GM19023 (cell line): Measurements from ENCODE around the gene APOL2.
"Not testable (repeated sequence)": the region's sequence is repeated elsewhere in the genome, so short reads cannot be mapped to it uniquely, and the experiment has no call there.

Experiments
- ATAC-seq: cut with Tn5 transposase; IDR thresholded peaks from one replicate; pipeline ENCODE4 v1.9.1; 2021; ENCODE audit warnings: mild to moderate bottlenecking, moderate library complexity; ENCODE audit not compliant: unreplicated experiment

APOL2 gene

GRCh38 chr22:36239401-36240171 lies at the start of gene APOL2:
APOL2 (minus strand) TSS chr22:36239527; CDS start chr22:36233162, 6,365 bp downstream.
- ATAC-seq = peak; percentile 92

- ATAC-seq = no peak
Observed at GRCh38 chr22:36288571-36289405, 49.5 kb upstream of the APOL2 start.

- ATAC-seq = no peak
Observed at GRCh38 chr22:36287881-36288515, 48.7 kb upstream of the APOL2 start.

- ATAC-seq = no peak
Observed at GRCh38 chr22:36286096-36286957, 47.0 kb upstream of the APOL2 start.

GRCh38 chr22:36285545-36285944 lies 46.2 kb upstream of the APOL2 start:
- no peak for ATAC-seq

GRCh38 chr22:36285017-36285416 lies 45.7 kb upstream of the APOL2 start:
- no peak for ATAC-seq

GRCh38 chr22:36284171-36284571 lies 44.8 kb upstream of the APOL2 start:
- no peak for ATAC-seq

- ATAC-seq = no peak
Observed at GRCh38 chr22:36282328-36282831, 43.1 kb upstream of the APOL2 start.

- no peak for ATAC-seq
Observed at GRCh38 chr22:36281781-36282327, 42.5 kb upstream of the APOL2 start.

- no peak for ATAC-seq
Observed at GRCh38 chr22:36280379-36280778, 41.1 kb upstream of the APOL2 start.

- ATAC-seq = no peak
Observed at GRCh38 chr22:36279219-36279666, 39.9 kb upstream of the APOL2 start.

GRCh38 chr22:36277482-36278291 lies 38.4 kb upstream of the APOL2 start:
- no peak for ATAC-seq

GRCh38 chr22:36274531-36274930 lies 35.2 kb upstream of the APOL2 start:
- ATAC-seq = no peak

GRCh38 chr22:36271951-36272350 lies 32.6 kb upstream of the APOL2 start:
- ATAC-seq = not testable (repeated sequence)

- ATAC-seq = not testable (repeated sequence)
Observed at GRCh38 chr22:36271231-36271630, 31.9 kb upstream of the APOL2 start.

GRCh38 chr22:36267896-36268485 lies 28.7 kb upstream of the APOL2 start:
- no peak for ATAC-seq

GRCh38 chr22:36267058-36267457 lies 27.7 kb upstream of the APOL2 start:
- ATAC-seq = no peak

- ATAC-seq = not testable (repeated sequence)
Observed at GRCh38 chr22:36263886-36264664, 24.7 kb upstream of the APOL2 start.
